NCI-H1417 treated with DMSO at 0.1 percent for 48 hours (cell line): ENCODE results near the gene HIRIP3.
"Not testable (repeated sequence)": the region's sequence is repeated elsewhere in the genome, so short reads cannot be mapped to it uniquely, and the experiment has no call there.

Source experiments
- DNase-seq: peaks from one replicate; lab custom pipeline; 2025; lab: John Stamatoyannopoulos, UW

HIRIP3 gene, protein sequence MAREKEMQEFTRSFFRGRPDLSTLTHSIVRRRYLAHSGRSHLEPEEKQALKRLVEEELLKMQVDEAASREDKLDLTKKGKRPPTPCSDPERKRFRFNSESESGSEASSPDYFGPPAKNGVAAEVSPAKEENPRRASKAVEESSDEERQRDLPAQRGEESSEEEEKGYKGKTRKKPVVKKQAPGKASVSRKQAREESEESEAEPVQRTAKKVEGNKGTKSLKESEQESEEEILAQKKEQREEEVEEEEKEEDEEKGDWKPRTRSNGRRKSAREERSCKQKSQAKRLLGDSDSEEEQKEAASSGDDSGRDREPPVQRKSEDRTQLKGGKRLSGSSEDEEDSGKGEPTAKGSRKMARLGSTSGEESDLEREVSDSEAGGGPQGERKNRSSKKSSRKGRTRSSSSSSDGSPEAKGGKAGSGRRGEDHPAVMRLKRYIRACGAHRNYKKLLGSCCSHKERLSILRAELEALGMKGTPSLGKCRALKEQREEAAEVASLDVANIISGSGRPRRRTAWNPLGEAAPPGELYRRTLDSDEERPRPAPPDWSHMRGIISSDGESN

DNA sequence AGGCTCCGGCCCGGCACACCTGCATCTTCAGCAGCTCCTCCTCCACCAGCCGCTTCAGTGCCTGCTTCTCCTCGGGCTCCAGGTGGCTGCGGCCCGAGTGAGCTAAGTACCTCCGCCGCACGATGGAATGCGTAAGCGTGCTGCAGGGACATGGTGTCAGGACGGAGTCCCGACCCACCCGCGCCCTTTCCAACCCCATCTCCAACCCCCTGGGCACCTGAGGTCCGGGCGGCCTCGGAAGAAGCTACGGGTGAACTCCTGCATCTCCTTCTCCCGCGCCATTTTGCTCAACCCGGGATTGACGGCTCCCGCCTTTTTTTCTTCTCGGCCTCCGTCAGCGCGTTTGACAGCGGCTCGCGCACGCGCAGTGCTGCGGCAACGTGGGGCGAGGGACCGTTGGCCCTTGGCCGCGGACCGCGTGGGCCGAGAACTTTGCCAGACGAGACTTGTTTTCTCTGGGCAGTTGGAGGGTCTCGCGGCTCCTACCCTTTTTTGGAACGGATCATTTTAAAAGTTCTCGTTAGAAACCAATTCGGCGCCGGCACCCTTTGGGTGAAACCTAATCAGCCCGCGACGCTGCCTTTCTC lies at the start of gene HIRIP3:
TSS of gene HIRIP3 (minus strand) at position 294 of the 587 bp plus-strand sequence. CDS start at position 282, 12 bp downstream.
- peak; percentile 54 for DNase-seq

DNA sequence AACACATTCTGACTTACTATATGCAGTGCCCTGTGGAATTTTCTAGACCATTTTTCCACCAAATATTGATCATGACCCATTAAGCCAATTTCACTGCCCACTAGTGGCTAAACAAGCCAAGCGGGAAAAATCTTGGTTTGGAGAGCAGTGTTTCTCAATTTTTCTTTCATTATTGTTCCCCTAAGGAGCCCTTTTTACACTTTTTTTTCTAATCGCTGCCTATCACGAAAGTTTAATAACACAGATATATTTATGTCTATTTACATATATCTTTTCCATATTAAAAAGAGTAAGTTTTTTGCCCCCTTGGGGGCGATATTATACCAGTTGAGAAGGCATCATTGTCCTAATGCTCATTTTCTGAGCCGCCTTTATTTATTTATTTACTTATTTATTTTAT lies 46.4 kb upstream of the HIRIP3 start:
- DNase-seq, result no peak

DNA sequence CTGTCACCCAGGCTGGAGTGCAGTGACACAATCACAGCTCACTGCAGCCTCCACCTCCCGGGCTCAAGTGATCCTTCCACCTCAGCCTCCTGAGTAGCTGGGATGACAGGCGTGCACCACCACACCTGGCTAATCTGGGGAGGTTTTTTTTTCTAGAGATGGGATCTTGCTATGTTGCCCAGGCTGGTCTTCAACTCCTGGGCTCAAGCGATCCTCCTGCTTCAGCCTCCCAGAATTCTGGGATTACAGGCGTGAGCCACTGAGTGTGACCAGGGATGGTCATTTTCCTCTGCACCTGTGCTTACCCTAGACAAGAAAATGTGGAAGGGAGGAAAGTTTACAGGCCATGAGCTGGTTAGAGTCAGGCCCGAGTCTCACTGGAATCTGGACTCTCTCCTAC lies 45.3 kb upstream of the HIRIP3 start:
- not testable (repeated sequence) for DNase-seq

DNA sequence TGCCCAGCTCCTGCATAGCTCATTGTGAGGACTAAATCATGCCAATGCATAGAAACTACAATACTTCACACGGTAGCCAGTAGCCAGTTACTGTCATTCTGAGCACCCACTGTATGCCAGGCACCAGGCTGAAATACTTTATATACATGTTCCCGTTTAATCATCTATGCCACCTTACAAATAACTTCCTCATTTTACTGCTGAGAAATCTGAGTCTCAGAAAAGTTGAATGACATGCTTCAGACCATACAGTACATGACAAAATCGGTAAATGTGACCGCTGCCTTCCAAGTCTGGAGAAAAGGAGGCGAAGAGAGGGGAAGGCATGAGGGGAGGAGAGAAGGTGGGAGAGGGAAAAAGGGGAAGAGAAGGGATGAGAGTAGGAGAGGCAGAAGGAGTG lies 44.8 kb upstream of the HIRIP3 start:
- DNase-seq, result no peak

DNA sequence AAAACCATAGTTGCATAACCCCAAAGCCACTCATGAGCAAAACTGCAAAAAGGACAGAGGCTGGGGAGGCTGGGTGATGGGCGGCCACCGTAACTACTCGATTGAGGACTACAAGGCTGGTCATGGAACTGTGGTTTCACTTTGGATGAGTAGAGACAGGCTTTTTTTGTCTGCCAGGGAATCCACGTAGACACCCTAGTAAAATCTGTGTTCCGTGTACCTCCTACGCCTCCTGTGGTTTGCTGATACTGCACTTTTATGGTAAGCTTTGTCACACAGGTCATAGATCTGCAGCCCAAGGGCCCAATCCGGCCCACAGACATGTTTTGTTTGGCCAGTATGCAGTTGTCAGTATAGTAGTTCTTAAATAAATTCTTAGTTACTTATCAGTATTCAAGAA lies 37.9 kb upstream of the HIRIP3 start:
- DNase-seq, result no peak

DNA sequence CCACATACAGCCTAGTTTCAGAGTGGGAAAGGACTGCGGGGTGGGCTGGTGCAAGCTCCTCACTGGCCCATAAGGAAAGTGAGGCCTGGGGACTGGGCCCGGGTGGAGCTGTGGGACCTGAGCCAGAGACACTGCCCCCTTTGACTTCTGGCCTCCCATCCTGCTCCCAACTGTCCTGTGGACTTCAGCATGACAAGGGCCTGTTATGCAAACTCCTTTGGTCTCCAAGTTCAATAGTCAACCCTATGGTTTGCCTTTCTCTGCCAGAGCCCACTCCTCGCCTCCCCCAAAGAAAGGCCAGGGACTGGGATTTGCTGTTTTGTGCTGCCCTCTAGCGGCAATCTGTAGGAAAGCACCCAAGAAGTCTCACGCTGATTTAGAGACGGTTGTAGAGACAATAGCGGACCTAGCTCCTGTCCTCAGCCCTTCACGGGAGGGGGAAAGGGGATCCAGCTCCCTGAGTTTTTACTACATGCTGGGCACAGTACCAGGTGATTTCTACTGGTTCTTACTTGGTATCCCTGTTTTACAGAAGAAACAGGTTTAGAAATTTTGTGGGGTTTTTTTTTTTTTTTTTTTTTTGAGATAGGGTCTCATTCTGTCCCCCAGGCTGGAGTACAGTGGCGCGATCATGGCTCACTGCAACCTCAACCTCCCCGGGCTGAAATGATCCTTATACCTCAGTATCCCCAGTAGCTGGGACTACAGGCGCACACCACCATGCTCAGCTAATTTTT lies 36.8 kb upstream of the HIRIP3 start:
- no peak for DNase-seq

DNA sequence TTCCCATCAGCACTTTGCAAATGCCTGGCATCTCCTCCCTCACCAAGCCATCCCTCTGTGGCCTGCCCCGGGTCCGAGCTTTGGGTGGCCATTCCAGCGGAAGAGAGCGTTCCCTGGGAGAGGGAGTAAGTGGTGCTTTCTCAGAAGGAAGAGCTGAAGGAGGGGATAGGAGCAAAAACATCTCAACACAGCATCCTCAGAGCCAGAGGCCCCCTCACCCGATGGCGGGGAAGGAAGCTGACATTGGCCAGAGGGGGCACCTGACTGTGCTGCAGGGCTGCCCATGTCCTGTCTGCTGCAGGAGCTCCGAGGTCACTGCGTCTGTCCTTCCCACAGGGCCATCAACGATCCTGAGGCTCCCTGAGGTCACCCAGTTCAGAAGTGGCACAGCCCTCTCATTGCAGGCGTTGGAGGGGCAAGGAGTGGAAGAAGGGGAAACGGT lies 36.1 kb upstream of the HIRIP3 start:
- DNase-seq, result no peak

DNA sequence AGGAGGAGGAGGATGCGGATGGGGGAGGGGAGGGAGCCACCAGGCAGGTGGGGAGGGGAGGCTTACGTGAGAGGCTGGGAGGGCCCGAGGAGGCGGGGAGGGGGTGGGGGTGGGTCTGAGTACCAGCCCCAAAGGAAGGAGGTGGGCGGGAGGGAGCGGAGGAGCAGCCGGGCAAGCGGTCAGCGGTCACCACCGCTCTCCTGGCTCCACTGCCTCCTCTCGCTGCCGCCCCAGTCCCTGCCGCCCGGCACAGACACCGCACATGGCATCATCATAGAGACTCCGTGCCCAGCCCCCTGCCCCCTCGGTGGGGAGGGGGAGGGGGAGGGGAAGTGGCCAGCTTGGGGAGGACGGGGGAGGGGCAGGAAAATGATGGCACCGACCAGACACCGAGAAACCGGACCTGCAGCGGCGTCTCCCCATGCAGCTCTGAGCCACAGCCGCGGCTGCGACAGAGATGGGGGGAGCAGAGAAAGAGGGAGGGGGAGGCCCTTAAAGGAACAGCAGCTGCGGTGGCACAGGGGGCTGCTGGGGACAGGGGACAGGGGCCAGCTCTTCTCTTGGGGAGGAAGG lies 35.5 kb upstream of the HIRIP3 start, which contains the start of gene TLCD3B:
TSS of gene TLCD3B (minus strand) at position 431 of the 573 bp plus-strand sequence. CDS start 744 bp downstream, outside the sequence.
- no peak for DNase-seq

DNA sequence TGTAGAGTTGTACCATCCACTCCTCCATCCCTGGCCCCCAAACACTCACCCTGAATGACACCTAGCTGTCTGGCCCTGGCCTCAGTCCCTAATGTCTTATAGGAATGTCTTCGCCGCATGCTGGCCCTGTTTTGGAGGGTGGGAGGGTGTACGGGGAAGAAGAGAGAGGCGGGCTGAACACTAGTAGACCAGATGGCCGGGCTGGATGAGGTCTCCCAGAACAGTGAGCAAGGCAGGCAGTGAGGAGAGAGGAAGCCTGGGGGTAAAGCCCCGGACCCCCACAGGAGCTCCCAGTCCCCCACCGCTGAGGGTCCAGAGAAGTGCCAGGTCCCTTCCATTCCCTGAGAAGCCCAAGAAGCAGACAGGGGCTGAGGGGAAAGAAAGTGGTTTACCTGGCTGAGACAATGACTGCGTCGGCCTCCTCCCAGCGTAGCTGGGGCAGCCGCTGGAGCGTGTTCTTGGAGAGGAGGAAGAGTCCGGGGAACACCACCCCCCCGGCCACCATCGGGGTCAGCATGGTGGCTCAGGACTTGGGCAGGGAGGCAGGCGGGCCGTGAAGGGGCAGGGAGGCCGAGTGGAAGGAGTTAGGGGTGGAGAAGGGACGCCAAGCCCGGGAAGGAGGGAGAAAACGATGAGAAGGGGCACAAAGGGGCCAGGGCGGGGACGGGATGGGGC lies 34.7 kb upstream of the HIRIP3 start:
- no peak for DNase-seq

DNA sequence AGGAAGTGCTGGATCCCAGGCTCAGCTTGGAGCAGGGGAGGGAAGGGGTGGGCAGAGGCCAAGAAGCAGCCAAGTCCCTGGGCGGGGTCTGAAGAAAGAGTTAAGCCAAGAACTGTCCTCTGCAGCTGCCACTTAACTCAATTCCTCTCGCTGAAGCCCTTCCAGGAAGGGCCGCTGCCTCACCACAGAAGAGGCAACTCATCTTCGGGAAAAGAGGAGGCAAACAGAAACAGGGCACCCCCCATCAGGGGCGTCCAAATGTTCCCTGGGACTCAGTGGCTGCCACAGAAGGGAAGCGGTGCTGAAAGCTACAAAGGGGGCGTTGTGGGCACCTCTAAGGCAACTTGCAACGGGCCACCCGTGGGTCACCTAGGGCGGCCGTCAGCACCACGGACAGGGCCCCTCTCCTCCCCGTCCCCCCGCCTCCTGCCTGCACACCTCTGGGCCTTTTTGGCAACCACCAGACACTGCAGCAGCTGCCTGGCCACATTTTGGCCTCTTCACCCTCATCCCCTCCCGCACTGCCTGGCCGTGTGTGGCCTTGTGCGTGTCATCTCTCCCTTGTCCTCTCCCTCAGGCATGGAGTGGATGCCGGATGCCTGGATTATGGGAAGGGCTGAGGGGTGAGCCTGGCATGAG lies 33.1 kb upstream of the HIRIP3 start:
- no peak for DNase-seq

DNA sequence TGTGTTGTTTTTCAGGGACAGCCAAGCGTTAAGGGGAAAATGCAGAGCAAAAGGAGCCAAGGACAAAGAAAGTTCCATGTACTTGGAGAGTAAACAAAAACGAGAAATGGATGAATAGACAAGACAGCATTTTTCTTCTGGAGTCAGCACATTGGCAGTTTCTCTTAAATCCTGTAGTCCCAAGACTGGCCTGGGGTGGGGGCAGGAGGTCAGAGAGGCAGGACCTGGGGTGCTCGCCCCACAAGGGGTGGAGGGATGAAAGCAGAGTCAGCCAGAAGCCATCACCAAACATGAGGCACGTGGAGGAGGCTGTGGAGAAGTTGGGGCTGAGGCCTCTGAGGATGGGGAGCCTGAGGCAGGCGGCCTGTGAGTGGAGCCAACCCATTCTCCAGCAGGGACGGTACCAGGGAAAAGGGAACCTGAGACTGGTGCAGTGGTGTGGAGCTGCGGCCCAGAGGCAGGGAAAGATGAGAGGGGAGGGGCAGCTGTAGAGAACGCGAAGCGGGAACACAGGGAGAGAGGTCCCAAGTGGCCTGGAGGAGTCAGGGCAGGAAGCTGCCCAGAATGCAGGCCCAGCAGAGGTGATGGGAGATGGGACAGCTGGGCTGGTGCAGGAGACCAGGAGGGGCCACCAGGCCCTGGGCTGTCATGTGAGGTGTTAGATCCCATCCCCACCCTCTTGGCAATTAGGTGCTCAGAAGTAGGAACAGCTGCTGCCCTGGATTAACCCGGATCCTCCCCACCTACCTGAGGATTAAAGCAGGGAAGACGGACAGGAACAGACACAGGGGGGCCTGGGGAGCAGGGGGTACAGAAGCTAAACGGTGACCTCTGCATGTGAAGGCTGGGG lies 32.4 kb upstream of the HIRIP3 start:
- DNase-seq, result no peak

DNA sequence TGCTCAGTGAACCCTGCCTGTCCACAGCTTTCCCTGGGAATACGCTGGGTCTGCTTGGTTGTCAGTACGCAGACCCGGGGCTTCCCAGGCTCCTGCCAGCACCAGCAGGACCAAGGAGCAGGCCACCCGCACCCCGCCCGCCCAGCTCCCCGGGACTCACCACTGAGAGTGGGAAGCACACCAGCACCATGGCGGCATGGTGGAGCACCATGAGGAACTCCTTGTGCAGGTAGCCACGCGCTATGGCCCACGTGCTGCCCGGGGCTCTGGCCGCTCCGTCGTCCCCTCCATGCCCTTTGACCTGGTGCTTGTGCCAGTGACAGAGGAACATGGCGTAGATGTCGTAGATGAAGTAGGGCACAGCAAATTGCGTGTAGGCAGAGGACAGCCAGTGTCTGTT lies 31.0 kb upstream of the HIRIP3 start:
- no peak for DNase-seq

DNA sequence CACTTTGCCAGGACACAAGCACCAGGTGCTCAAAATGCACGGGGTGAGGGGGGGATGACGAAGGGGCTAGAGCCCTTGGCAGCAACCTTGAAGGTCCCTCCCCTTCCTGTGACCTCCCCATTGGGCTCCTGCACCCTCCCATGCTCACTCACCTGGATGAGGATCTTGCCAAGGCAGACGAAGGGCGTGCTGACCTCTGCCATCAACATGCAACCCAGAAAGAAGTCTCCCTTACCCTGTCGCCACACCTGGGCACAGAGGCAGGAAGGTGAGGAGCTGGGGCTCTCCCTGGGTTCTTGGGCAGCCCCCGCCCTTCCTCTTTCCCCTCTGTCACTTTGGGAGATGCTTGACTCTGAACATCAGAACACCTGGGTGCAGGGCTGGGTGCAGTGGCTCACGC lies 30.2 kb upstream of the HIRIP3 start:
- no peak for DNase-seq

DNA sequence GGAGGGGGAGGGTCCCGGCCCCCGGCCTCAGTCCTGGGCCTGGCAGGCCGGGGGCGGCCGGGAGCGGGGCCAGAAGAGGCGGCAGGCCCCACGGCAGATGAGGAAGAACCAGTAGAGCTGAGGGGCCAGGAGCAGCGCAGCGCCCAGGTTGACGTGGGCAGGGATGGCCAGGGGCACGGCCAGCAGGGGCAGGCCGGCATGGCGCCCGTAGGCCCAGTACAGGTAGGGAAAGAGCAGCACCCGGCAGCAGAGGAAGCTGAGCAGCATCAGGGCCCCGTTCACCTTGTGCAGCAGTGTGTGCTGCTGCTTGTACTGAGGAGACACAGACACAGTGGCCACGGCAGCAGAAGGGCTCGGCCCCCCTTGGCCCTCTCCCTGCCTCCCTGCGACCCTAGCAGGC lies 29.7 kb upstream of the HIRIP3 start:
- no peak for DNase-seq

DNA sequence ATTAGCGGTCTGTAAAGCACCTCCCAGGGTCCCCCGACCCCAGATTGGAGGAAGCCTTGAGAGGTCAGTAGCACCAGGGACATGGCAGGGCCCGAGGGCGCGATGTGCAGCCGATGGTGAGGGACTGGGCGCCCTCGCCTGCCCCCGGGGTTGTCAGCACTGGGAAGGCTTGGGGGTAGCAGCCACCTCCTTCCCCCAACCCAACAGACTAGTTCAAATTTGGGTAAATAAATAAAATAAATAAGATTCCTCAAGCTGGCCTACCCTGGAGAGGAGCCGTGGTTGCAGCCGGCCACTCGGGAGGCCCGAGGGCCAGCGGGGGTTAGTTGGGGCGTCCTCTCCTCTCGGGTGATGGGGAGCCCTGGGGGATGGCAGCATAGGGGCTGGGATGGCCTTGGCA lies 29.0 kb upstream of the HIRIP3 start:
- DNase-seq, result no peak

DNA sequence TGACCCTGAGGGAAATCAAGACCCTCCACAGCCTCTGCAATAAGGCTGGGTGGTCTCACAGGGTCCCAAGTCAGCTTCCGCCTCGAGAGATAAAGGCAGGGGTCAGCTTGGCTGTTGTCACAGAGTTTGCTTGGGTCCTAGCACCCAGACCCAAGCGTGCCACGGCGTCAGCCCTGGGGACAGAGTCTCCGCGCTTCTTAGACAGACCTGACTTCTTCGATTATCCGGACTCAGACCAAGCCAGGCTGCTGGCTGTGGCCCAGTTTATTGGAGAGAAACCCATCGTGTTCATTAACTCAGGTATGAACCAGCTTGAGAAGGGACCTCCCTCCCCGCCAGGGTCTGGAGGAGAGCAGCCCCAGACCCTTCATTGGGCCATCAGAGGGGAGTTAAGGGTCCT lies 28.2 kb upstream of the HIRIP3 start:
- DNase-seq, result no peak

DNA sequence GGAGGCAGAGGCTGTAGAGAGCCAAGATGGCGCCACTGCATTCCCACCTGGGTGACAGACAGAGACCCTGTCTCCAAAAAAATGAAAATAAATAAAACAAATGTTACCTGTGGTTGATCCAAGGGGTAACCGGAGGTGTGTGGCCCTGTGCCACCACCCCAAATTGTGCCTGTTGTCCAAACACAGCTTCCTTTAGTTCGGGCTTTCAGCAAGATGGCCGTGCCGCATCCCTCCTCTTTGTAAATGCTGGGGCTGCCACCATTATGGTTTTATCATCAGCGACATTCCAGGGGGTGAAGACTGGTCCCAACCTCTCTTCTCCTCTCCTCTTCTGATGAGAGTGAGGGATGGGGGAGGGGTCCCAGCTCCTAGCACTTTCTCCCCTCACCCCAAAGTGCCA lies 27.5 kb upstream of the HIRIP3 start, which contains the start of gene C16orf92:
TSS of gene C16orf92 (plus strand) at position 312 of the 400 bp plus-strand sequence. CDS start 143 bp downstream, outside the sequence.
- DNase-seq, result no peak

DNA sequence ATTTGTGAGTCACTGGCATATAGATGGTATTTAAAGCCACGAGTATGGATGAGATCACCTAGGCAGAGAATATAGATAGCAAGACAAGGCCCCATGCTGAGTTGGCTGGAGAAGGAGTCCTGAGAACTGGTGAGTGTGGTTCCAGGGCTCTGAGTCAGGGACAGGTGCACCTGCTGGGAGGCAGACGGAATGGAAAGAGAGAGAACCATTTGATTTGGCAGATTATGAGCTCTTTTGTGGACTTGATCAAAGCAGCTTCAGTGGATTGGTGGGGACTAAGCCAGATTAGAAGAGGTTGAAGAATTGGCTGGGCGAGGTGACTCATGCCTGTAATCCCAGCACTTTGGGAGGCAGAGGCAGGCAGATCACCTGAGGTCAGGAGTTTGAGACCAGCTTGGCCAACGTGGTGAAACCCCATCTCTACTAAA lies 23.3 kb upstream of the HIRIP3 start:
- no peak for DNase-seq

DNA sequence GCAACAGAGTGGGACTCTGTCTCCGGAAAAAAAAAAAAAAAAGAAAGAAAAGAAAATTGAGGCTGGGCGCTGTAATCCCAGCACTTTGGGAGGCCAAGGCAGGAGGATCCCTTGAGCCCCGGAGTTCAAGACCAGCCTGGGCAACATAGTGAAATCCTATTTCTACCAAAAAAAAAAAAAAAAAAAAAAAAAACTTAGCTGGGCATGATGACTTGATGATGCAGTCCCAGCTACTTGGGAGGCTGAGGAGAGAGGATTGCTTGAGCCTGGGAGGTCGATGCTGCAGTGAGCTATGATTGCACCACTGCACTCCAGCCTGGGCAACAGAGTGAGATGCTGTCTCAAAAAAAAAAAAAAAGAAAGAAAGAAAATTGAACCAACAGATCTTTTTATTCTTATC lies 22.5 kb upstream of the HIRIP3 start:
- DNase-seq, result not testable (repeated sequence)

DNA sequence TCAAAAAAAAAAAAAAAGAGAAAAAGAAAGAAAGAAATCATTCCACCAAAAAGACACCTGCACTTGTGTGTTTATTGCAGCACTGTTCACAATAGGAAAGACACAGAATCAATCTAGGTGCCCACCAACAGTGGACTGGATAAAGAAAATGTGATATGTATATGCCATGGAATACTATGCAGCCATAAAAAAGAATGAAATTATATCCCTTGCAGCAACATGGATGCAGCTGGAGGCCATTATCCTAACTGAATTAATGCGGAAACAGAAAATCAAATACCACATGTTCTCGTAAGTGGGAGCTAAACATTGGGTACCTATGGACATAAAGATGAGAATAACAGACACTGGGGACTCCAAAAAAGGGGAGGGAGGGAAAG lies 21.9 kb upstream of the HIRIP3 start:
- DNase-seq, result no peak
